HG03064 (cell line): ENCODE data around the gene AHDC1.
A peak's percentile ranks its signal among the peaks of the same experiment; 100 is the strongest.

Source experiments
- ATAC-seq: cut with Tn5 transposase; IDR thresholded peaks from one replicate; pipeline ENCODE4 v1.9.1; 2021; ENCODE audit warnings: low read depth; ENCODE audit not compliant: unreplicated experiment

Gene AHDC1

DNA sequence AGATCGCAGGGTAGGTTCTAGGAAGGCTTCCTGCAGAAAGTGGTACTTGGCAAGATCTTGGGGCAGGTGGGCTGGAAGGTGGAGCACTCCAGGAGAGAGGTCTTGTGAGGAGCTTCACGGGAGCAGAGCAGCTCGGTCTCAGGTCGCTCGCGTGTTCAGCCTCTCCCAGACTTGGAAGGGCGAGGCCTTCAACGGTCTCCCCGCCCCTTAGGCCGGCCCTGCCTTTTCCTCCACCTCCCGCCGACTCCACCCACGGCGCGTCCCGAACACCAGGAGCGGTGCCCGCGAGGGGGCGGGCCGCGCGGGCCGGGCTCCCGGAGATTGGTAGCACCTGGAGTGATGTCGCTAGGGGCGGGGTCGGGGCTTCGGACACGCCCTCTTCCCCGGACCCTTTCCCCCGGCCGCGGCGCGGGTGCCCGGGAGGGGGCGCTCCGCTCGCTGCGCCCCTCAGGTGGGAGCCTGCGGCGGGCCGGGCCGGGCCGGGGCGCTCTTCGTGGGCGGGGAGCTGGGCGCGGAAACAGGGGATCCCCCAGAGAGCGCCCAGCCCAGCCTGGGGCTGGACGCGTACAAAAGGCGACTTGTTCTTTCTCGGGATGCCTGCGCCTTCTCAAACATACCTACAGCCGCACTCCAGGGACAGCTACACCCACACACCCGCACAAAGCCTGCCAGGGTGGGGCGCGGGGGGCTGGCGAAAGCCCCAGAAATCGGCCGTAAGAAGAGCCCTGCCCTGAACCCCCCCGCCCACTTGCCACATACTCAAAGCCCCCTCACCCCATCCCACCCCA, 35.5 kb downstream of the AHDC1 start:
- peak; percentile 79 for ATAC-seq

- ATAC-seq, result no peak
Observed at GRCh38 chr1:27567971-27568299, 36.0 kb downstream of the AHDC1 start.

- no peak for ATAC-seq
Observed at GRCh38 chr1:27567146-27567526, 36.8 kb downstream of the AHDC1 start.

DNA sequence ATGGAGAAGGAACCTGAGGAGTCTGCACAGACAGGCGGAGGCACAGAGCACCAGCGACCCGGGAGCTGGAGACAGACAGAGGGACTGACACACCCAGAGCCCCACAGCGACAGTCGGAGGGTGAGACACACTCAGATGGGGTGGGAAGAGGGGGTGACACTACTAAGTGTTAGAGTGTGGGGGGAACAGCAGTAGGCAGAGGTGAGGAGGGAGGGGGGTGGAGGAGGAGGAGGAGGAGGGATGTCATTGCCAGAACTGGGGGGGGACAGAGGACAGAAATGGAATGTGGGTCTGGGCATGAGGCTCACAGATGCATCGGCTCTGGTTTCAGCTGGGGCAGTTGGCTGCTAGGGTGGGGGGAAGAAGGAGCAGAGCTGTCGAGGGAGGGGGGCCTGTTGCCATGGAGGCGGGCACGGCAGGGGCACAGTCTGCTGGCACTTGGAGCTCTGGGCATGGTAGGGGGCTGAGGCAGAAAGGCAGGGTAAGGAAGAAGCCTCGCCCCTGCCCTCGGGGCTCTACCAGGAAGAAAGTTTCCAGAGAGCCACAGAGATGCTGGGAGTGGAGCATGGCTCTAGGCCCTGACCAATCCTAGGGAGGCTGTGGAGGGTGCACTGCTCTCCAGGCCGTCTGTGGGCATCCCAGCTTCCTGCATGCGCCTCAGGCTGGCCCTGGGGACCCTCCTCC, 37.3 kb downstream of the AHDC1 start:
- no peak for ATAC-seq

DNA sequence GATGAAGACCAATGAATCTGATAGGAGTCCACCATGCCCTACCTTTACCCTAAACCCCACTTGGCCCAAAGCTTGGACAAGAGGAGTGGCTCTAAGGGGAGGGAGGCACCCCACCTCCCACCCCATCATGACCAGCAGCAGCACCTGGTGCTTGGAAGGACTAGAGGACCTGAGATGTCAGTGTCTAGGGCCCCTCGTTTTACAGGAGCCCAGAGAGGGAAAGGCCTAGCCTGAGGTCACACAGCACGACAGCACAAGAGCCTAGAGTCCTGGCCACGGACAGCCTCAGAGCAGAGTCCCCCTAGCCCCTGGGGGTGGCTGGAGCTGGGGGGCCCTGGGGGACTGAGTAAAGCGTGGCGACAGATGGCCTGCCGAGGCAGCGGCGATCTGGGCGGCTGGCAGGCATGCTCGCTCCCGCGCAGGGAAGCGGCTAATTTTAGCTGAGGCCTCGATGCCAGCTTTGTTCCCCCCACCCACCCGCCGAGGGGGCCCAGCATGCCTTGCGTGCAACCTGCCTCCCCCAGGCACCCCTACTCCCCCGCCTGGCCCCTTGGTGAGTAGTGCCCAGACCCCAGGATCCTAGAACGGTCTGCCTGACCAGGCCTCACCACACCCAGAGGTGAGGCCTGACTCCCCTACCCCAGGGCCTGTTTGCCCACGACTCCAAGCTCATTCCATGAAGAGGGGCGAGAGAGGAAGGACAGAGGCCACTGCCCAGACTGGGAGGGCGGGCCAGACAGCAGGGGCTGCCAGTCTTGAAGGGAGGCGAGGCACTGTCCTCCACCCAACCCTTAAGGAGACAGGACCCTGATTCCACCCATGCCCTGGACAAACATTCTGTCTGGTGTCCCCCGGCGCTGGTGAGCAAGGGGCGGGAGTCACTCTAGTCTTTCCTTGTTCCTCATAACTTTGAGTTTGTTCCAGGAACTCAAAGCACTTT, 39.0 kb downstream of the AHDC1 start:
- ATAC-seq, result no peak

DNA sequence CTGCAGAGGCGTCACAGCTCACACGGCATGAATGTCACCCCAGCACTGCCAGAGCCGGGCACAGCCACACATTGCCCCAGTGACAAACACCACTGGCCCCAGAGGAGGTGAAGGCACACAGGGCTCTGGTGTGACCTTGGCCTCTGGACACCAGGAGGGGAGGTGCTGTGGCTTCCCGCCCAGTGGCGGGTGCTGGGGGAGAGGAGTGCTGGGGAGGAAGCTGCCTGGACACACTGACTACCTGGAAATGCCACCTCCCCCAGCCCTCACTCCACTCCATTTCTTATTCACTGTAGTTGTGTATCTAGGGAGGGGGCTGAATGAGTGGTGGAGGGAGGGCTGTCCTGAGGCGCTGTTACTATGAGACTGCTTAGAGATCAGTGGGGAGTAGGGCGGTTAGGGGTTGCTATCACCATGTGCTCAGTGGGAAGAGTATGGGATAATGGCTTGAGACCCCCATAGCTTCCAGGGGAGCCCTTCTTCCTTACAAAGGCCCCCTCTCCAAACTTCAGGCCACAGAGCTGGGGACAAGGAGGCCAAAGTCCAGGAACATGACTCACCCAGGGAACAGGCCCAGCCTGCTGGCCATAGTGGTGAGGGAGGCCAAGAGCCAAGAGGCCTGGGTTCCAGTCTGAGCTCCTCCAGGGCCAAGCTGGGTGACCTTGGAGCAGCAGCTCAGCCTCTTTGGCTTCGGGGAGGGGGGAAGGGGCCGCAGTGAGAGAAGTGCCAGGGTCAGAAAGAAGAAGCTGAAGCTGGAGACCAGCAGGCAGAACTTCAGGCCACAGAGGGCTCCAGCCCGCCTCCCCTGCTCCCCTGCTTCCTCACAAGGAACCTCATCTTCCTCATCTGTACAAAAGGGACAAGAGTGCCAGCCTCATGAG, 40.1 kb downstream of the AHDC1 start:
- ATAC-seq, result no peak

DNA sequence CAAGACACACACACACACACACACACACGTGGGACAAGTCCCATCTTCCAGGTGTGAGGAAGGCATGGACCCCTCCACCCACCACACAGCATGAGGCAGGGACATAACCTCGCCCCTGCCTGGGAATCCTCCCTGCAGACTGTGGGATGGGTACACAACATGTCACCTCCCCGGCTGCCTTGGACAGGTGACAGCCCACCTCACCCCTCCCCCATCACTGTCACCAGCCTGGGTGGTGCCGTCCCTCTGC, 40.7 kb downstream of the AHDC1 start:
- ATAC-seq, result no peak

GRCh38 chr1:27562534-27563340, 41.2 kb downstream of the AHDC1 start:
- ATAC-seq, result no peak

DNA sequence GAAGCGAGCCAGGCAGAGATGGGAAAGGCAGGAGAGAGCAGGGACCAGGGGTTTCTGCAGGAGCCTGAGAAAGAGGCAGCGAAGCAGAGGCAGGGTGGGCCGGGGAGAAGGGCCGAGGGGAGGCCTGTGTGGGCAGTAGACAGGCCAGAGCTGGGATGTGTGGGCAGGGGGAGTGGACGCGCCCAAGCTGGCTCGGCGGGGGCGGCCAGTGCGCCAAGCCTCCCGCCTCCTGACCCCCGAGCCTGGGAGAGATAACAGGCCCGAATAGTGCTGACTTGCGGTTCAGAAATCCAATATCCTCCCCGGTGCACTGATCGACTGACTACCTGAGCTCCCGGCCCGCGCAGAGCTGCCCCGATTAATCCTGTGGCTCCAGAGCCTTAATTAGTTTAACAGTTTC, 41.9 kb downstream of the AHDC1 start:
- no peak for ATAC-seq

DNA sequence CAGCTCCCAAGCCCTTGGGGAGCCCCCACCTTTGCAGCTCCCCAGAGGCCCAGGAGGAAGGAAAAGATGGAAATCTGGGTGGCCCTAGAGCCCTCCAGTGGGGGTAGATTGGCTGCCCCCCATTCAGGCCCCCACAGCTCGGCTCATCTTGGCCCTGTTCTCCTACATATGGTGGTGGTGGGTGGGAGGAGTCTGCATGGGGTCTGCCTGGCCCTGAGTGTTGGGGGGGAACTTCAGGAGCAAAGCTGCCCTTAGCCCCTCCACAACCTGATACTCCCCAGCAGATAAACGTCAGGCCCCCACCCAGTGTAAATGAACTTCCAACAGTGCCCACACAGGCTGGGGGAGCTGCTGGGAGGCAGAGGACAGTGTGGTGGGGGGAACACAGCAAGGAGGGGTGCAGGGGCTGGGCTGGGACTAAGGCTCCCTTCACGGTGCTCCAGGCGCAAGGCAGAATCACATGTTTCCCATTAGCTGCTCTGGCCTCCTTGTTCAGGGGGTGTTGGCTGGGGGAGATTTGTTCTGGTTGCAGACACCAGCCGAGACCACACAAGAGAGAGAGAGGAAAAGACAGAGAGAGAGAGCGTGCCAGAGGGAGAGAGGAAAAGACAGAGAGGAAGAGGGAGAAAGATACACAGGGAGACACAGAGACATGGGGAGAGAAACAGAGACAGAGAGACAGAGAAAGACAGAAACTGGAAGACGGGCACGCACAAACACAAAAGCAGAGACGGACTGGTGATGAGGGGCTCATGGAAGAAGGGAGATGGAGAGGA, 42.6 kb downstream of the AHDC1 start:
- ATAC-seq, result no peak

DNA sequence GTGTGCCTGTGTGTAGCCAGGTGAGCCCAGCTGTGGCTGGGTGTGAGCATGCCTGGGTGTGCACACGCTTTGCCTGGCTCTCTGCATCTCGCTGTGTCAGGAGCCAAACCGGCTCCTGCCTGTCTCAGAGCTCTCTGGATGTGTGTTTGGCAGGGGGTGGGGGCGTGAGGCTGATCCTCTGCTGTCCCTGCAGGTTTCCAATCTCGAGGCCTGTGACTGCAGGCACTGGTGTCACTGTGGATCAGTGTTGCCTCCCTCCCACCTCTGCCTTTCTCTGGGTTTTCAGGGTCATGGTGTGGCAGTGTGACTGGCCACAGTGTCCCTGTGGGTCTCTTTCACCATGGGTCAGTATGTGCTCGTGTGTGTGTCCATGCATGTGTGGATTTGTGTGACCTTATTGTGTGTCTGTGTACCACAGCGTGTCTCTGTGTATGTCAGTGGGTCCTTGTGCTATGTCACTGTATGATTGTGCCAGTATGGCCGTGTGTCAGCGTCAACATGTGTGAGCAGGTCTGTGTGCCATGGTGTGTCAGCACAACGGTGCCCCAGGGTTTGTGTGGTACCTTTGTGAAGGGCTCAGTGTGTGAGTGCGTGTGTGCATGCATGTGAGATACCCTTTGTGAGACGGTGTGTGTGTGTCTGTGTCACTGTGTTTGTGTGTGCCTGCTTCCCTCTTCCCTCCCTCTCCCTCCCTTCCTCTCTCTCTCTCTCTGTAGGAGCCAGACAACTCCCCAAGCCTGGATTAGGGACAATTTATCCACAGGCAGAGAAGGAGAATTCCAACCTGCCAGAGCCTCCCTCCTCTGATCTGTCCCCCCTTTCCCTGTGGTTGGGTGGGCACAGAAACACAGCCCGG, 43.4 kb downstream of the AHDC1 start:
- ATAC-seq, result no peak

- ATAC-seq, result no peak
Observed at GRCh38 chr1:27559466-27560030, 44.4 kb downstream of the AHDC1 start.

GRCh38 chr1:27557596-27558340, 46.2 kb downstream of the AHDC1 start:
- no peak for ATAC-seq

GRCh38 chr1:27556781-27557595, 47.0 kb downstream of the AHDC1 start:
- ATAC-seq, result no peak

DNA sequence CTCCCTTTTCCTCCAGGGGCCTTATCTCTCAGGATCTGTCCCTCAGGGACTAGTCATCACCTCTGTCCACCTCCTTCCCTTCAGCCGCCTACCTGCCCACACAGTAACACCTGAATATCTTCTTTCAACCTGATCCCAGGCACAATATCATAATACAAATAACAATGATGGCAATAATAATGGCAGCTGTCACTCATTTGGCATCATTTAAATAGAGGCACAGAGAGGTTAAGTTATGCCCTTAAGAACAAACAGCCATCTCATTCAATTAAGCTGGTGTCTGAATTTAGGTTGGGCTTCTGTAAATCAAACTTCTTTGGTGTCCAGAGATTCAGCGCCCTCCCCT, 47.5 kb downstream of the AHDC1 start:
- no peak for ATAC-seq

GRCh38 chr1:27555700-27556424, 48.1 kb downstream of the AHDC1 start:
- ATAC-seq, result no peak
